GM12865 (cell line): ENCODE results near the gene MEGF11.

Source experiments
- DNase-seq: peaks from one replicate; pipeline ENCODE4 v3.0.0; 2010; ENCODE audit warnings: low read depth
- H3K4me3 ChIP-seq: 2 replicates; pipeline ENCODE4 v1.5.1; 2011; ENCODE audit warnings: mild to moderate bottlenecking, low read depth, low read length, control low read depth
- CTCF ChIP-seq: IDR thresholded peaks from 2 replicates; pipeline ENCODE4 v1.5.1; 2011; ENCODE audit warnings: low read length, control low read depth, low read depth, inconsistent platforms; ENCODE audit not compliant: insufficient read depth; ENCODE audit errors: missing control alignments

Gene MEGF11

GRCh38 chr15:66096688-66097058 lies 156.9 kb downstream of the MEGF11 start:
- no peak overlapping the region for H3K4me3 ChIP-seq
- TF ChIP-seq CTCF, result no peak
- no peak for DNase-seq

- no peak for TF ChIP-seq CTCF
- DNase-seq, result no peak
- no peak overlapping the region for H3K4me3 ChIP-seq
Measured at GRCh38 chr15:66095871-66096687, 157.5 kb downstream of the MEGF11 start.

GRCh38 chr15:66094331-66094730 lies 159.2 kb downstream of the MEGF11 start:
- no peak for DNase-seq
- TF ChIP-seq CTCF, result no peak

GRCh38 chr15:66092053-66093016 lies 161.2 kb downstream of the MEGF11 start:
- no peak for DNase-seq
- no peak for TF ChIP-seq CTCF

More at GRCh38 chr15:66094331-66094730, 159.2 kb downstream of the MEGF11 start:
- H3K4me3 ChIP-seq, result no peak overlapping the region

GRCh38 chr15:66089509-66089908 lies 164.0 kb downstream of the MEGF11 start:
- no peak for TF ChIP-seq CTCF
- no peak overlapping the region for H3K4me3 ChIP-seq
- DNase-seq, result no peak

More at GRCh38 chr15:66092053-66093016, 161.2 kb downstream of the MEGF11 start:
- H3K4me3 ChIP-seq, result no peak overlapping the region

GRCh38 chr15:66089049-66089448 lies 164.5 kb downstream of the MEGF11 start:
- TF ChIP-seq CTCF, result no peak
- DNase-seq, result no peak
- no peak overlapping the region for H3K4me3 ChIP-seq
